Measurements from ENCODE around the gene FAM90A1. TPM values are rescaled to one million over a fixed set of nuclear protein-coding genes. Genes with fewer than 3 reads are reported as not detected.
A peak's percentile ranks its signal among the peaks of the same experiment; 100 is the strongest.
"Not testable (repeated sequence)": the region's sequence is repeated elsewhere in the genome, so short reads cannot be mapped to it uniquely, and the experiment has no call there.

The FAM90A1 gene
- total RNA-seq, 8 experiments from 2014 or later, result 0.31 to 0.93 (median 0.61) TPM

DNA sequence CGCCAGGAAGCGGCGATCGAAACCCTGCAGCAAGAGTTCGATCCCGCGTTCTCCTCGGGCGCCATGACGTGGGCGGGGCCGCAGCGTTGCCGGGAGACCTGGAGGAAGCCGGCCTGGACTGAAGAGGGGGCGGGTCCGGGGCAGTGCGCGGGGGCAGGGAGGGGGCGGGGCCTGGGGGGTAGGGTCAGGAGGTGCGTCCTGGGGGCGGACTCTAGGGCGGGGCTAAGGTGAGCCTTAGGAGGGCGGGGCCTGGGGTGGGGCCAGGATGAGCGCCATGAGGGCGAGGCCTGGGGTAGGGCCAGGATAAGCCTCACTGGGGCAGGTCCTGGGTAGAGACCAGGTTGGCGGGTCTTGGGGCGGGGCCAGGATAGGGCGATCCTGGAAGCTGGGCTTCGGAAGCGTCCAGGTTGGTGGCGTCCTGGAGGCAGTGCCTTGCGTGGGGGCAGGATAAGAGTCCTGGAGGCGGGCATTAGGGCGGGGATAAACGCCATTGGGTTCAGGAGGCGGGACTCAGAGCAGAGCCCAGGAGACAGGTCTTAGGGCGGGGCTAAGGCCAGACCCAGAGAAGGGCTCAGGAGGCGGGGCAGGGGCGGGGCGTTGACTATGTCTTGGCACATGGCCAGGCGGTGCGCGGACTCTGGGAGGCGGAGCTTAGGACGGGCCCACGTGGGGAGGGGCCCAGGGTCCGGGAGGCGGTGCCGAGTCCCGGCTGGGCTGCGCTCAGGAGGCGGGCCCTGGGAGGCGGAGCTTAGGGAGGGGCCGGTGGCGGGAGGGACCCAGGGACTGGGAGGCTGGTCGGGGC, 15.7 kb upstream of the FAM90A1 start:
- Histone ChIP-seq H3K4me3 (peak overlapping the region; percentile 66 to 99 (median 81)), H3K27ac (peak overlapping the region; percentile 87 to 88)
- H3K4me1 ChIP-seq (replicated peaks in 1 of 2); in situ Hi-C loops (cut with MboI; ENCODE audit: low pct_unique_long_range_greater_than_20kb in 2 of 9, low sequenced_read_pairs in 9 of 9, unreplicated experiment in 9 of 9): not testable (repeated sequence)
- no CpG with 5 or more reads among the region's 57 CpGs for WGBS, 10 experiments
- peak; percentile 98 to 100 (median 100) for ATAC-seq (replicated peaks in 6 of 8)

DNA sequence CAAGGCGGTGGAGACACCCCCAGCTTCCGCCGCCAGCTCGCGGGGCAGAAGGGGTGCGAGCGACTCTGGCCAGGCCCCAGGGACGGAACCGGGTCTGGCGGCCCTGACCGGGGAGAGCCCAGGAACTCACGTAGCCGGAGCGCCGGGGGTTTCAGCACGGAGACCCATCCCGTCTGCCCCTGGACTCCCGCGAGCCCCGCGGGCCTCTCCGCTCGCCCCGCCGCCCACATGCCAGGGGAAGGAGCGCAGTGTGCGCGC, 15.1 kb upstream of the FAM90A1 start:
- peak overlapping the region; percentile 82 to 87 for H3K27ac ChIP-seq
- peak overlapping the region; percentile 66 to 99 (median 81) for H3K4me3 ChIP-seq
- ATAC-seq (replicated peaks in 6 of 8); in situ Hi-C loops (cut with MboI; ENCODE audit: low pct_unique_long_range_greater_than_20kb in 2 of 9, low sequenced_read_pairs in 9 of 9, unreplicated experiment in 9 of 9); H3K4me1 ChIP-seq (replicated peaks in 1 of 2): not testable (repeated sequence)
- WGBS, 10 experiments, result no CpG with 5 or more reads among the region's 28 CpGs

DNA sequence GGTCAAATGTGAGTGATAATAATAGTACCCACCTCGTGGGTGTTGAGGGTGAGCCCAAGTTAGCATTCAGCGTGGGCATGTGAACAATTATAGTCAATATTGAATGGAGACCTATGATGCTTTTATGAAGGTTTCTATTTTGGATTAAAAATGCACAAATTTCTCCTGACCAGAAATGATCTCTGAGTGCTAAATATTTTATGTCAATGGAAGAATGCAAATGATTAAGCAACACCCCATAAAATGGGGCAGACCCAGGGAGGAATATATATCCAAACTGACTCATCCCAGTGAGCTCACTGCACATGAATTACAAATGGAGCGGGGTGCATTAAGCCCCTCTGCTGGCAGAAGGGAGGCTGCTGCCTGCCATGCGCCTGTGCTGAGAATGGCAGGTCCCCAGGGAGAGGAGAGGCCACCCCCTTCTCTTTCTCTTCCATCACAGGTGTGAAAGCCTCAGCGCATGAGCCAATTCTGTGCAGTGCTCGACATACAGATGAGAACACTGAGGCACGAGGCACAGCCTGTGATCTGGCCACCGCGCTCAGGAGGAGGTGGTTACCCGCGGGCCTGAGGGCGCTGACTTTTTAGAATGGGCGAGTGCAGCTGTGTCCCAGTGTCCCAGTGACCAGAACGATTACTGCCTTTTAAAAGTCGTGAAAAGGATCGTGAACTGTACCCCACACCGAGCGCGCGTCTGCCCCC, 14.7 kb upstream of the FAM90A1 start:
- ATAC-seq (replicated peaks in 6 of 8); in situ Hi-C loops (cut with MboI; ENCODE audit: low pct_unique_long_range_greater_than_20kb in 2 of 9, low sequenced_read_pairs in 9 of 9, unreplicated experiment in 9 of 9); H3K4me1 ChIP-seq (replicated peaks in 1 of 2): not testable (repeated sequence)
- H3K27ac ChIP-seq, result peak overlapping the region; percentile 82 to 87
- peak overlapping the region; percentile 66 to 99 (median 81) for H3K4me3 ChIP-seq
- WGBS, 10 experiments, result 0% methylated on average over 1 of the region's 20 CpGs; no CpG with 5 or more reads in 9 of the 10 experiments

DNA sequence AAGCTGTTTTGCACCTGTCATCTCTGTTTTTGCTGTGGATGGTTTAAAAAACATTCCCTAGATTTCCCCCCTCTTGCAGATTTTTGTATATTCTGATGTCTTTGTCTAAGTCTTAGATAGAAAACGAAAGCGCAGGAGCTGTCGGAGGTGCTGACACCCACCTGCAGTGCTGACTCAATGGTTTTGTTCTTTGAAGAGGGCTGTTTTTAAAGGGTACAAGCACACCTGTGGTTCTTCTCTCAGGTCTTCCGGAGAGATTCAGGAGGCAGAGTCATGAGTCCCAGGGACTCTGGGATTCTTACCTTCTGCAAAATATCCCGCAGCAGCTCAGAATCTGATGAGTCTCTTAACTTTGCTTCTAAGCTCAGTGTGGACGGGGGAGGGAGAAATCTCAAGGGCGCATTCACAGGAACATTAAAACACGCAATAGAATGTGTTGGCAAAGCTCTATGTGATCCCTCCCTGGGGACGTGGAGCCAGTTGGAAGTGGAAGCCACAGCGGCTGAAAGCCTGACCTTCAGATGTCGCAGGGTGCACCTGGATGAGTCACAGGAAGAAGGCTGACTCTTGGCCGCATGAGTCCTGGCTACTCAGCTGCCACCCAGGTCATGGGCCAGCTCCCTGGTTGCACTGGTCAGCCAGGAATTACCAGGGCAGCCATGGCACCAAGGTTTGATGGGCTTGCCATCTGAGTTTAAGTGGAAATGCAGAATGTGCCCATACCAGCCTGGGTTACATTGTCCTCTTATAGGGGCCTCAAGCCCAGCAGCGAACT, 13.1 kb upstream of the FAM90A1 start:
- H3K4me1 ChIP-seq (replicated peaks in 1 of 2); in situ Hi-C loops (cut with MboI; ENCODE audit: low pct_unique_long_range_greater_than_20kb in 2 of 9, low sequenced_read_pairs in 9 of 9, unreplicated experiment in 9 of 9); ATAC-seq (replicated peaks in 6 of 8); H3K27ac ChIP-seq; H3K4me3 ChIP-seq: not testable (repeated sequence)
- 50 to 85% methylated on average over 2 to 4 of the region's 13 CpGs; no CpG with 5 or more reads in 8 of the 10 experiments for WGBS, 10 experiments

DNA sequence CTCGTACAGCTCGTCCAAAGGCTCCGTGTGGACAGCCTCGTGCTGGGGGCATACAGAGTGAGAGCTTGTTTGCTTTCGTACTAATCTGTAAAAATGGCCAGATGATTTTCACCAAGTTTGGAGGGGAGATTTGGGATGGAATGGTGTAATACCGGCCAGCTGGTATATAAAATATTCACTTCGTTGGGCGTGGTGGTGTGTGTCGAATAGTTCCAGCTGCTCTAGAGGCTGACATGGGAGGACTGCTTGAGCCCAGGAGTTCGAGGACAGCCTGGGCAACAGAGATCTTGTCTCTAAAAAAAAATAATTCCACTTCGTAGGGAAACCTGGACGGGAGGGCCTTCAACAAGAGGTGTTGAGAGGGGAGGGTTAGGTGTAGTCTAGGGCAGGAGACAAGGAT, 9.6 kb upstream of the FAM90A1 start:
- in situ Hi-C loops (cut with MboI; ENCODE audit: low pct_unique_long_range_greater_than_20kb in 2 of 9, low sequenced_read_pairs in 9 of 9, unreplicated experiment in 9 of 9); H3K4me1 ChIP-seq (replicated peaks in 1 of 2); H3K27ac ChIP-seq; ATAC-seq (replicated peaks in 6 of 8); H3K4me3 ChIP-seq: not testable (repeated sequence)
- 0 to 100% (median 85%) methylated on average over 1 to 2 of the region's 12 CpGs; no CpG with 5 or more reads in 7 of the 10 experiments for WGBS, 10 experiments

DNA sequence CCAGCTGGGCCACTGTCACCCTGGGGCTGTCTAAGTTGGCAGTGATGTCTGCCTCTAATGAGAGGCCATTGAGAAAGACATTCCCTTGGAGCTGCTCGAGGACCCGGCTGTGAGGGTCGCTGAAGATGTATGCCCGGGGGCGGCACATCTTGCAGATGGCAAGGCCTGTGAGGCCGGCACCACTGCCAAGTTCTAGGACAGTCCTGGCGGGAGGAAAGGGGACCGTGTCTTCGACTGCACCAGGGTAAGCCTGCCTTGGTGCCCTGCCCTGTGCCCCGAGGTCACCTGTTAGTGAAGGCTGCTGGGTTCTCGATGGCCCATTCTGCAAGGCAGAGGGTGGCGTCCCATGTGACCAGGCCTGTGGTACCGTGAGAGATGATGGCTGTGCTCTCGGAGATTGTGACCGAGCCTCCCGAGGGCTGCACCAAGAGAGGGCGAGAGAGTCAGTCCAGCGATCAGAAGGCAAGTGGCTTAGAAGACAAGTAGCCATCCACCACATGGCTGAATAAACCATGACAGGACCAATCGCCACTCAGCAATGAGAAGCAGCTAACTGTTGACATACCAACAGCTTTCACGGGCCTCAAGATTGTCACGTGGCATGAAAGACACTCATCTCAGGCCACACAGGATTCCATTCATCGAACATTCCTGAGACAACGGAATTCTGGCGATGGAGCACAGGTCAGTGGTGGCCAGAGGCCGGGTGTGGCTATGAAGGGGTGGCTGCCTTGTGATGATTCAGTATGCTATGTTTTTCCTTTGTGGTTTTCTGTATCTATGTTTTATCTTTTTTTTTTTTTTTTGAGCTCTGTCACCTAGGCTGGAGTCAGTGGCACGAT, 8.1 kb upstream of the FAM90A1 start:
- WGBS, 10 experiments, result 100% methylated on average over 2 of the region's 26 CpGs; no CpG with 5 or more reads in 9 of the 10 experiments

DNA sequence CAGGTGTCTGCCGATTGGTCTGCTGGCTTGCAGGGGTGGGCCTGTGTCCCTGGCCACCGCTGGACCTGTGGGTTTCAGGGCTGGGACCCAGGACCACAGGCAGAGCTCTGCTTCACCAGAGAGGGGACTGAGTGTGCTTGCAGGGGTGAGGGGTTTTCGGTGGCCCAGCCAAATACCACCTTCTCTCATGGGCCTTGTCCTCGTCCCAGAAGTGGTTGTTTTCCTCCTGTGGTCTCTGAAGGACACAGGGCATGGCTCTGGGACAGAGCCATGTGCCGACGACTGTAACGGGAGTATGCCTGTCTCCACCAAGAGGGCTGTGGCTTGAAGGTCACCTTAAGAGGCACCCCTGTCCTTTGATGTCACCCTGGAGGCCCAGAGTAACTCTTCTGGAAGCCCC, 7.3 kb upstream of the FAM90A1 start:
- H3K4me1 ChIP-seq (replicated peaks in 1 of 2); H3K4me3 ChIP-seq; H3K27ac ChIP-seq; ATAC-seq (replicated peaks in 6 of 8); in situ Hi-C loops (cut with MboI; ENCODE audit: low pct_unique_long_range_greater_than_20kb in 2 of 9, low sequenced_read_pairs in 9 of 9, unreplicated experiment in 9 of 9): not testable (repeated sequence)
- WGBS, 10 experiments, result 65% methylated on average over 4 of the region's 7 CpGs; no CpG with 5 or more reads in 9 of the 10 experiments

More for the DNA sequence above, 8.1 kb upstream of the FAM90A1 start:
- in situ Hi-C loops (cut with MboI; ENCODE audit: low pct_unique_long_range_greater_than_20kb in 2 of 9, low sequenced_read_pairs in 9 of 9, unreplicated experiment in 9 of 9); ATAC-seq (replicated peaks in 6 of 8); H3K4me1 ChIP-seq (replicated peaks in 1 of 2); H3K27ac ChIP-seq; H3K4me3 ChIP-seq: not testable (repeated sequence)

DNA sequence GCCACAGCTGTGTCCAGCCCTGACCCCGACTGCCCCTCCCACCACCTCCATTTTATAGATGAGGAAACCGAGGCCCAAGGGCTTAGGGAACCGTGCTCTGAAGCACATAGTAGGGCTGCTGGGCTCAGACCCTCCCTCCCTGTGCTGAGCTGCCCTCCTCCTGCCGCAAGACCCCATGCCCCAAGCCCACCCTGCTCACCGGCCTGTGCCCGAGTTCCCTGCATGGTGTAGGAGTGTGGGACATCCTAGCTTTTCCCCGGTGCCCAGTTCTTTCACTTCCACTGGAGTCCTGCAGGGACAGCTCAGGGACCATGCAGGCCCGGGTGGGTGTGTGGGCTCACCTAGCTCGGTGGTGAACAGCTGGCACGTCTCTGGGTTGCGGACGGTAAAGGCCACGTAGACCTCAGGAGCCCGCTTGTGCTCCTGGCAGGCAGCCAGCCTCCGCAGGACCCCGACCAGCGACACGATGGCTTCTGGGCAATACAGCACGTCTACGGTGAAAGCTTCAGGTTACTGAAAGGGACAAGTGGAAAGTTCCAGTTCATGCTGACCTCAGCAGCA, 6.6 kb upstream of the FAM90A1 start:
- in situ Hi-C loops (cut with MboI; ENCODE audit: low pct_unique_long_range_greater_than_20kb in 2 of 9, low sequenced_read_pairs in 9 of 9, unreplicated experiment in 9 of 9); H3K4me1 ChIP-seq (replicated peaks in 1 of 2); ATAC-seq (replicated peaks in 6 of 8); H3K4me3 ChIP-seq; H3K27ac ChIP-seq: not testable (repeated sequence)
- 100% methylated on average over 2 of the region's 20 CpGs; no CpG with 5 or more reads in 9 of the 10 experiments for WGBS, 10 experiments

DNA sequence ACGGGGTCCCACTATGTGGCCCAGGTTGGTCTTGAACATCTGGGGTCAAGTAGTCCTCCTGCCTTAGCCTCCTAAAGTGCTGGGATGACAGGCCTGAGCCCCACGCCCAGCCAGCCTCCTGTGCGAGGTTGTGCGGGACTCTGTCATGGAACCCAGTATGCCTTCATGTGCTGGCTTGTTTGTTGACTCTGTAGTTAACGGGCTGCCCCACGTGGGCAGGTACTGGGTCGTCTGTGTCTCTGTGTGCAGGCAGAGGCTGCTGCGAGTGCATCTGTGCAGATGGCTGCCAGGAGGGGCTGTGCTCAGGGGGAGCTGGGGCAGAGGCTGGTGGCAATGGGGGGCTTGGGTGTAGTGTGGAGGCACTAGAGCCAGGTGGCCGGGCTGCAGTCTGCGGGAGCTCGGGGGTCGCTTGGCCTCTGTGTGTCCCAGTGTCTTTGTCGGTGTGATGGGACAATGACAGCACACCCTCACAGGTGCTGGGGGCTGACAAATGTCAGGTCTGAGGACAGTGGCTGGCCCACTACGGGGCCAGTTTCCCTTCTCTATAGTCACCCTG, 6.0 kb upstream of the FAM90A1 start:
- no CpG with 5 or more reads among the region's 14 CpGs for WGBS, 10 experiments
- in situ Hi-C loops (cut with MboI; ENCODE audit: low pct_unique_long_range_greater_than_20kb in 2 of 9, low sequenced_read_pairs in 9 of 9, unreplicated experiment in 9 of 9), result not testable (repeated sequence)

DNA sequence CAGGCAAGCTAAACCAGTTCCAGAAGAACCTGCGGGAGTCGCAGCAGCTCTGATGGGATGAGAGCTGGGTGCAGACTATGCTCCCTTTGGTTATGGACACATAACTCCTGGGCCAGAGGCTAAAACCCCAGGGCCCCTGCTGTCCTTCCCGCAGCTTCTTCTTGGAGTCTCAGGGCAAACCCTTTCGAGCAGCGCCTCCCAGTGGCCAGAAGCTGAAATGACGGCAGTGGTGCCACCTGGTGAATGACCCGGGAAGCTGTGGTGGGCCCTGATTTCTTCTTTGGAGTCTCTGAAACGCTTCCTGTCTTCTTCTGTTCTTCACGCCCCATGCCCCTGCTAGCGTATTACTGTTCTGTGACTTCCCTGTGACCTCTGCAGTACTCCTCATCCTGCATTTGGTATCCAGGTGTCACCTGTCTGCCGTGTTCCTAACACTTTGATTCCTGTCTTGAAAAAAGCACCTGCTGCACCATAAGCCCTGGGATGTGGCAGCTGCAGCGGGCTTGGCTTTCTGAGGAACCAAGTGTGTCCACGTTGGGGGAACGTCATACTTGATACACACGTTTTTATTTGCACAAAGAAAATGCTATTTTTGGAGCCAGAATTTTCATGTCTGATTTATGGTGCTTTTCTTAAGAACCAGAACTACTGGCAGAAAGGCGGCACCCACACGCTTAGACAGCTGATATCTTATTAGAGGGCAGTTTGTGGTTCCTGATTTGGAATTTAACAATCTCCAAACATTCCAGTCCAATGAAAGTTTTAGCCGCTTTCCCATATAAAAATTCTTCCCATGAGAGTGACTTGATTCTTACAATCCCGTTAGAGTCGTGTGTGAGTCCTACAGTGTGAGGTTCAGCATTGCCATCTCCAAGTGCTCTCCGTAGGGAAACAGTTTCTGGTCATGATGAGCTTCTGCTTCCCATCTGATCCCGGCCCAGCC, 4.5 kb upstream of the FAM90A1 start:
- ATAC-seq (replicated peaks in 6 of 8); H3K4me1 ChIP-seq (replicated peaks in 1 of 2); H3K27ac ChIP-seq; H3K4me3 ChIP-seq; in situ Hi-C loops (cut with MboI; ENCODE audit: low pct_unique_long_range_greater_than_20kb in 2 of 9, low sequenced_read_pairs in 9 of 9, unreplicated experiment in 9 of 9): not testable (repeated sequence)
- 5 to 100% (median 79%) methylated on average over 1 to 15 of the region's 22 CpGs; no CpG with 5 or more reads in 1 of the 10 experiments for WGBS, 10 experiments

More for the DNA sequence above, 6.0 kb upstream of the FAM90A1 start:
- H3K4me3 ChIP-seq; H3K27ac ChIP-seq; ATAC-seq (replicated peaks in 6 of 8); H3K4me1 ChIP-seq (replicated peaks in 1 of 2): not testable (repeated sequence)

DNA sequence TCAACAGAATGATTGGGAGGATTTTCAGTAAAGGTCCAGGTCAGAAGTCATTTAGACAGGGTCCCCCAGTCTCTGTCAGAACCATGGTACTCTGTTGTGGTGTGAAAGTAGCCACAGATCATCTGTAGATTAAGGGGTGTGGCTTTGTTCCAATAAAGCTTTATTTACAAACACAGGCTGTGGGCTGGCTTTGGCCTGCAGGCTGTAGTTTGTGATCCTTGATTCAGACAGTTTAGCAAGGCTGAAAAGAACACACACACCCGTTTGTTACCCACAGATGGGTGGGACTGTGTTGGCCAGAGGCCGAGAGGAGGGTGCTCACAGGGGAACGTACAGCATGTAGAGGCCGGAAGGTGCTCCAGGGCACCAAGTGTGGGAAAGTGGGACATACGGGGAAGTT, 3.6 kb upstream of the FAM90A1 start:
- not testable (repeated sequence) for ATAC-seq (replicated peaks in 6 of 8)
- WGBS, 10 experiments, result no CpG with 5 or more reads among the region's 5 CpGs

More for the DNA sequence above, 3.6 kb upstream of the FAM90A1 start:
- H3K4me3 ChIP-seq; H3K4me1 ChIP-seq (replicated peaks in 1 of 2); in situ Hi-C loops (cut with MboI; ENCODE audit: low pct_unique_long_range_greater_than_20kb in 2 of 9, low sequenced_read_pairs in 9 of 9, unreplicated experiment in 9 of 9); H3K27ac ChIP-seq: not testable (repeated sequence)

Measured in motor neuron (in vitro differentiated cells).